Natural killer cell treated with Interleukin-12 subunit alpha and Interleukin-12 subunit beta and Interleukin-15 and Interleukin-18, amount 100 ng/mL, for 72 hours (primary cell): ENCODE results near the gene HIVEP1. TPM values are rescaled to one million over a fixed set of nuclear protein-coding genes. Genes with fewer than 3 reads are reported as not detected.

ENCODE experiments used
- ATAC-seq, 2 donors: fragments of 150-1000 bp; cut with Tn5 transposase in 1 of 2; sonication (Bioruptor Pico), chemical (Tn5 transposase) in 1 of 2; 2 replicates each; pipeline ENCODE4 v1.10.0; 2021
- DNase-seq: peaks from one replicate; pipeline ENCODE4 v3.0.0; 2022; ENCODE audit warnings: low spot score
- H3K27ac Mint-ChIP-seq, 2 donors: 1 replicate in 1 of 2; 2 replicates in 1 of 2; pipeline ENCODE4 v1.8.0; 2022; ENCODE audit warnings: mixed read lengths in 2 of 2, mild to moderate bottlenecking in 1 of 2, moderate library complexity in 1 of 2
- H3K27me3 Mint-ChIP-seq, 2 donors: 1 replicate in 1 of 2; 2 replicates in 1 of 2; pipeline ENCODE4 v1.8.0; 2022; ENCODE audit warnings: mixed read lengths in 2 of 2
- H3K36me3 Mint-ChIP-seq: one replicate; pipeline ENCODE4 v1.8.0; 2022; ENCODE audit warnings: mixed read lengths
- H3K4me1 Mint-ChIP-seq, 2 donors: 1 replicate in 1 of 2; 2 replicates in 1 of 2; pipeline ENCODE4 v1.8.0; 2022; ENCODE audit warnings: low read depth in 2 of 2, mixed read lengths in 2 of 2, mild to moderate bottlenecking in 1 of 2
- H3K4me3 Mint-ChIP-seq: one replicate; pipeline ENCODE4 v1.8.0; 2022; ENCODE audit warnings: mixed read lengths
- H3K9me3 Mint-ChIP-seq: 2 replicates; pipeline ENCODE4 v1.8.0; 2022; ENCODE audit warnings: mixed read lengths
- total RNA-seq, 2 donors: library from RNA; stranded (reverse); gene quantifications; one replicate each; pipeline ENCODE4 v1.2.3, GENCODE V29; 2022

The HIVEP1 gene
- total RNA-seq, 2 donors from 2014 or later: 28.3 to 39.4 TPM

- no peaks in the 10 kb centered on the region for H3K9me3 Mint-ChIP-seq
- no peak for DNase-seq
- no peaks in the 10 kb centered on the region for H3K36me3 Mint-ChIP-seq
- H3K4me1 Mint-ChIP-seq: peaks cover 7 to 13% of the 10 kb centered on the region in 2 donors
- H3K4me3 Mint-ChIP-seq: no peak overlapping the region
- H3K27ac Mint-ChIP-seq: no peak overlapping the region
- H3K27me3 Mint-ChIP-seq: peaks cover 2 to 8% of the 10 kb centered on the region in 2 donors
- no peak for ATAC-seq
These were observed 173.1 kb downstream of the HIVEP1 start for GRCh38 chr6:12185081-12185673.

GRCh38 chr6:12186528-12186927 lies 174.4 kb downstream of the HIVEP1 start:
- H3K4me3 Mint-ChIP-seq: no peak overlapping the region
- no peak for ATAC-seq
- H3K27ac Mint-ChIP-seq: no peak overlapping the region
- H3K4me1 Mint-ChIP-seq: peaks cover 7 to 13% of the 10 kb centered on the region in 2 donors
- H3K36me3 Mint-ChIP-seq: no peaks in the 10 kb centered on the region
- no peaks in the 10 kb centered on the region for H3K9me3 Mint-ChIP-seq
- no peak for DNase-seq
- peaks cover 2 to 8% of the 10 kb centered on the region in 2 donors for H3K27me3 Mint-ChIP-seq

- H3K36me3 Mint-ChIP-seq: no peaks in the 10 kb centered on the region
These were observed 177.0 kb downstream of the HIVEP1 start for GRCh38 chr6:12189150-12189549.

GRCh38 chr6:12189661-12190060 lies 177.5 kb downstream of the HIVEP1 start:
- no peak for ATAC-seq
- Mint-ChIP-seq H3K27me3 (peaks cover 2% of the 10 kb centered on the region in 2 donors), H3K27ac (no peak overlapping the region), H3K36me3 (no peaks in the 10 kb centered on the region), H3K4me1 (peaks cover 0 to under 1% of the 10 kb centered on the region in 2 donors), H3K9me3 (no peaks in the 10 kb centered on the region), H3K4me3 (no peak overlapping the region)
- DNase-seq: no peak

More at GRCh38 chr6:12189150-12189549, 177.0 kb downstream of the HIVEP1 start:
- Mint-ChIP-seq H3K27ac (no peak overlapping the region), H3K27me3 (peaks cover 2 to 7% of the 10 kb centered on the region in 2 donors), H3K4me3 (no peak overlapping the region), H3K4me1 (peaks cover 0 to 5% of the 10 kb centered on the region in 2 donors), H3K9me3 (no peaks in the 10 kb centered on the region)
- ATAC-seq (no peak), DNase-seq (no peak)

GRCh38 chr6:12190252-12190651 lies 178.1 kb downstream of the HIVEP1 start:
- no peak for DNase-seq
- Mint-ChIP-seq H3K27ac (no peak overlapping the region), H3K36me3 (no peaks in the 10 kb centered on the region), H3K27me3 (peaks cover 0 to 2% of the 10 kb centered on the region in 2 donors), H3K4me3 (no peak overlapping the region), H3K4me1 (no peaks in the 10 kb centered on the region), H3K9me3 (no peaks in the 10 kb centered on the region)
- ATAC-seq: no peak

- H3K9me3 Mint-ChIP-seq: no peaks in the 10 kb centered on the region
- DNase-seq (no peak), ATAC-seq (no peak)
- H3K27me3 Mint-ChIP-seq: no peaks in the 10 kb centered on the region
- no peak overlapping the region for H3K4me3 Mint-ChIP-seq
- H3K4me1 Mint-ChIP-seq: no peaks in the 10 kb centered on the region
- no peak overlapping the region for H3K27ac Mint-ChIP-seq
- no peaks in the 10 kb centered on the region for H3K36me3 Mint-ChIP-seq
These were observed 184.3 kb downstream of the HIVEP1 start for GRCh38 chr6:12196326-12196936.

GRCh38 chr6:12198851-12199250 lies 186.7 kb downstream of the HIVEP1 start:
- peaks cover 0 to 5% of the 10 kb centered on the region in 2 donors for H3K27me3 Mint-ChIP-seq
- no peak for ATAC-seq
- no peaks in the 10 kb centered on the region for H3K36me3 Mint-ChIP-seq
- H3K9me3 Mint-ChIP-seq: no peaks in the 10 kb centered on the region
- H3K27ac Mint-ChIP-seq: no peak overlapping the region
- no peak overlapping the region for H3K4me3 Mint-ChIP-seq
- DNase-seq: no peak
- no peaks in the 10 kb centered on the region for H3K4me1 Mint-ChIP-seq

- Mint-ChIP-seq H3K27ac (no peak overlapping the region), H3K4me3 (no peak overlapping the region), H3K27me3 (peaks cover 0 to 12% of the 10 kb centered on the region in 2 donors), H3K36me3 (no peaks in the 10 kb centered on the region), H3K4me1 (no peaks in the 10 kb centered on the region), H3K9me3 (no peaks in the 10 kb centered on the region)
- DNase-seq: no peak
- ATAC-seq: no peak
These were observed 188.0 kb downstream of the HIVEP1 start for GRCh38 chr6:12200015-12200564.

GRCh38 chr6:12200761-12201160 lies 188.6 kb downstream of the HIVEP1 start:
- no peaks in the 10 kb centered on the region for H3K9me3 Mint-ChIP-seq
- H3K27ac Mint-ChIP-seq: no peak overlapping the region
- peaks cover 0 to 12% of the 10 kb centered on the region in 2 donors for H3K27me3 Mint-ChIP-seq
- DNase-seq (no peak), ATAC-seq (no peak)
- no peaks in the 10 kb centered on the region for H3K4me1 Mint-ChIP-seq
- H3K4me3 Mint-ChIP-seq: no peak overlapping the region
- no peaks in the 10 kb centered on the region for H3K36me3 Mint-ChIP-seq

GRCh38 chr6:12203001-12203400 lies 190.9 kb downstream of the HIVEP1 start:
- Mint-ChIP-seq H3K27ac (no peak overlapping the region), H3K9me3 (no peaks in the 10 kb centered on the region), H3K27me3 (peaks cover 0 to 12% of the 10 kb centered on the region in 2 donors), H3K4me1 (peaks cover 0 to under 1% of the 10 kb centered on the region in 2 donors), H3K36me3 (no peaks in the 10 kb centered on the region), H3K4me3 (no peak overlapping the region)
- ATAC-seq (no peak), DNase-seq (no peak)

- H3K27me3 Mint-ChIP-seq: peaks cover 0 to 12% of the 10 kb centered on the region in 2 donors
- no peak for DNase-seq
- H3K4me1 Mint-ChIP-seq: peaks cover 5 to 10% of the 10 kb centered on the region in 2 donors
- H3K4me3 Mint-ChIP-seq: no peak overlapping the region
- H3K27ac Mint-ChIP-seq: peak overlapping the region in 1 of 2 donors; percentile 12
- no peaks in the 10 kb centered on the region for H3K36me3 Mint-ChIP-seq
- ATAC-seq: peak; percentile 65 to 81
- H3K9me3 Mint-ChIP-seq: no peaks in the 10 kb centered on the region
These were observed 196.1 kb downstream of the HIVEP1 start for GRCh38 chr6:12208190-12208589.

GRCh38 chr6:12208673-12209072 lies 196.6 kb downstream of the HIVEP1 start:
- H3K27ac Mint-ChIP-seq: peak overlapping the region in 1 of 2 donors; percentile 12
- H3K4me1 Mint-ChIP-seq: peaks cover 5 to 10% of the 10 kb centered on the region in 2 donors
- H3K27me3 Mint-ChIP-seq: peaks cover 0 to 12% of the 10 kb centered on the region in 2 donors
- no peaks in the 10 kb centered on the region for H3K36me3 Mint-ChIP-seq
- H3K9me3 Mint-ChIP-seq: no peaks in the 10 kb centered on the region
- no peak overlapping the region for H3K4me3 Mint-ChIP-seq
- no peak for DNase-seq
- no peak for ATAC-seq
